ENCODE results near the gene GPATCH8. TPM values are rescaled to one million over a fixed set of nuclear protein-coding genes. Genes with fewer than 3 reads are reported as not detected.
"Not testable (repeated sequence)": the region's sequence is repeated elsewhere in the genome, so short reads cannot be mapped to it uniquely, and the experiment has no call there.

Gene GPATCH8
- total and polyA plus RNA-seq, 5 donors = 21.3 to 35.9 (median 33.2) TPM

GRCh38 chr17:44394112-44394511 lies 109.1 kb downstream of the GPATCH8 start:
- H3K4me1 ChIP-seq (ENCODE audit: control insufficient read depth, insufficient read depth, low read length); H3K27me3 ChIP-seq (ENCODE audit: control insufficient read depth, insufficient read depth); DNase-seq; H3K4me3 ChIP-seq (ENCODE audit: low read length); H3K9me3 ChIP-seq (ENCODE audit: control insufficient read depth, low read length); H3K27ac ChIP-seq (ENCODE audit: low read length); ATAC-seq: not testable (repeated sequence)
- WGBS = 92% methylated on average over 9 of the region's 9 CpGs
- intact Hi-C loops (cut with DNase I) = loop anchor here in 1 of 4 donors (10.0 kb wide), 1 partner anchor 121 kb away; no protein-coding TSS in a partner anchor

- no peak overlapping the region for H3K4me3 ChIP-seq (ENCODE audit: low read length)
- no peak for DNase-seq
- no peaks in the 10 kb centered on the region for H3K9me3 ChIP-seq (ENCODE audit: control insufficient read depth, low read length)
- no peaks in the 10 kb centered on the region for H3K27me3 ChIP-seq (ENCODE audit: control insufficient read depth, insufficient read depth)
- no peak for ATAC-seq
- H3K27ac ChIP-seq (ENCODE audit: low read length) = no peak overlapping the region
- peaks cover 4% of the 10 kb centered on the region for H3K4me1 ChIP-seq (ENCODE audit: control insufficient read depth, insufficient read depth, low read length)
- intact Hi-C loops (cut with DNase I) = loop anchor here in 1 of 4 donors (10.0 kb wide), 1 partner anchor 124 kb away; no protein-coding TSS in a partner anchor
- WGBS = 83% methylated on average over 10 of the region's 10 CpGs
Observed at GRCh38 chr17:44390250-44390870, 112.8 kb downstream of the GPATCH8 start.

GRCh38 chr17:44389723-44390202 lies 113.4 kb downstream of the GPATCH8 start:
- no peaks in the 10 kb centered on the region for H3K9me3 ChIP-seq (ENCODE audit: control insufficient read depth, low read length)
- H3K4me1 ChIP-seq (ENCODE audit: control insufficient read depth, insufficient read depth, low read length) = peaks cover 4% of the 10 kb centered on the region
- DNase-seq (no peak), ATAC-seq (no peak)
- no peaks in the 10 kb centered on the region for H3K27me3 ChIP-seq (ENCODE audit: control insufficient read depth, insufficient read depth)
- H3K27ac ChIP-seq (ENCODE audit: low read length) = no peak overlapping the region
- H3K4me3 ChIP-seq (ENCODE audit: low read length) = no peak overlapping the region
- WGBS = 77% methylated on average over 6 of the region's 6 CpGs
- intact Hi-C loops (cut with DNase I) = loop anchor here in 1 of 4 donors (10.0 kb wide), 1 partner anchor 125 kb away; no protein-coding TSS in a partner anchor

- no peaks in the 10 kb centered on the region for H3K9me3 ChIP-seq (ENCODE audit: control insufficient read depth, low read length)
- H3K27me3 ChIP-seq (ENCODE audit: control insufficient read depth, insufficient read depth) = no peaks in the 10 kb centered on the region
- no peak within 1 kb of the TSS for H3K27ac ChIP-seq (ENCODE audit: low read length)
- DNase-seq (no peak), ATAC-seq (no peak)
- H3K4me1 ChIP-seq (ENCODE audit: control insufficient read depth, insufficient read depth, low read length) = peaks cover 4% of the 10 kb centered on the region
- intact Hi-C loops (cut with DNase I) = no loop called here
- WGBS = 36% methylated on average over 1 of the region's 1 CpG
- no peak within 1 kb of the TSS for H3K4me3 ChIP-seq (ENCODE audit: low read length)
Observed at GRCh38 chr17:44389281-44389680, 113.9 kb downstream of the GPATCH8 start, which contains the start of gene ITGA2B. ITGA2B (minus strand) TSS chr17:44389649; CDS start chr17:44389473, 176 bp downstream.

- Histone ChIP-seq H3K27me3 (ENCODE audit: control insufficient read depth, insufficient read depth) (no peaks in the 10 kb centered on the region), H3K27ac (ENCODE audit: low read length) (no peak overlapping the region), H3K9me3 (ENCODE audit: control insufficient read depth, low read length) (no peaks in the 10 kb centered on the region), H3K4me3 (ENCODE audit: low read length) (no peak overlapping the region), H3K4me1 (ENCODE audit: control insufficient read depth, insufficient read depth, low read length) (peaks cover 4% of the 10 kb centered on the region)
- DNase-seq = no peak
- WGBS = 81% methylated on average over 2 of the region's 2 CpGs
- intact Hi-C loops (cut with DNase I) = no loop called here
- no peak for ATAC-seq
Observed at GRCh38 chr17:44387804-44388203, 115.4 kb downstream of the GPATCH8 start.

GRCh38 chr17:44386182-44386525 lies 117.1 kb downstream of the GPATCH8 start:
- H3K27me3 ChIP-seq (ENCODE audit: control insufficient read depth, insufficient read depth) = no peaks in the 10 kb centered on the region
- peaks cover 4% of the 10 kb centered on the region for H3K4me1 ChIP-seq (ENCODE audit: control insufficient read depth, insufficient read depth, low read length)
- DNase-seq = no peak
- intact Hi-C loops (cut with DNase I) = no loop called here
- H3K27ac ChIP-seq (ENCODE audit: low read length) = no peak overlapping the region
- H3K9me3 ChIP-seq (ENCODE audit: control insufficient read depth, low read length) = no peaks in the 10 kb centered on the region
- 35% methylated on average over 10 of the region's 10 CpGs for WGBS
- peak overlapping the region; percentile 50 for H3K4me3 ChIP-seq (ENCODE audit: low read length)
- no peak for ATAC-seq

- H3K9me3 ChIP-seq (ENCODE audit: control insufficient read depth, low read length) = no peaks in the 10 kb centered on the region
- intact Hi-C loops (cut with DNase I) = no loop called here
- H3K4me3 ChIP-seq (ENCODE audit: low read length) = peak overlapping the region; percentile 50
- peaks cover 4% of the 10 kb centered on the region for H3K4me1 ChIP-seq (ENCODE audit: control insufficient read depth, insufficient read depth, low read length)
- 5% methylated on average over 68 of the region's 68 CpGs for WGBS
- ATAC-seq (peak; percentile 89 to 92), DNase-seq (peak; percentile 87 to 96 (median 95))
- no peaks in the 10 kb centered on the region for H3K27me3 ChIP-seq (ENCODE audit: control insufficient read depth, insufficient read depth)
- H3K27ac ChIP-seq (ENCODE audit: low read length) = no peak overlapping the region
Observed at GRCh38 chr17:44385287-44386181, 117.7 kb downstream of the GPATCH8 start.

GRCh38 chr17:44384823-44385286 lies 118.4 kb downstream of the GPATCH8 start:
- Histone ChIP-seq H3K27ac (ENCODE audit: low read length) (no peak overlapping the region), H3K9me3 (ENCODE audit: control insufficient read depth, low read length) (no peaks in the 10 kb centered on the region), H3K27me3 (ENCODE audit: control insufficient read depth, insufficient read depth) (no peaks in the 10 kb centered on the region), H3K4me3 (ENCODE audit: low read length) (peak overlapping the region; percentile 50), H3K4me1 (ENCODE audit: control insufficient read depth, insufficient read depth, low read length) (peaks cover 4% of the 10 kb centered on the region)
- intact Hi-C loops (cut with DNase I) = no loop called here
- ATAC-seq = peak in 1 of 2 donors; percentile 42
- DNase-seq = peak in 1 of 3 donors; percentile 67
- WGBS = 2% methylated on average over 26 of the region's 26 CpGs

- Histone ChIP-seq H3K9me3 (ENCODE audit: control insufficient read depth, low read length) (no peaks in the 10 kb centered on the region), H3K27ac (ENCODE audit: low read length) (no peak overlapping the region), H3K4me1 (ENCODE audit: control insufficient read depth, insufficient read depth, low read length) (peaks cover 4% of the 10 kb centered on the region), H3K4me3 (ENCODE audit: low read length) (peak overlapping the region; percentile 50), H3K27me3 (ENCODE audit: control insufficient read depth, insufficient read depth) (no peaks in the 10 kb centered on the region)
- ATAC-seq (peak in 1 of 2 donors; percentile 3), DNase-seq (no peak)
- intact Hi-C loops (cut with DNase I) = no loop called here
- 19% methylated on average over 29 of the region's 29 CpGs for WGBS
Observed at GRCh38 chr17:44384281-44384822, 118.9 kb downstream of the GPATCH8 start.

GRCh38 chr17:44383861-44384260 lies 119.3 kb downstream of the GPATCH8 start:
- Histone ChIP-seq H3K9me3 (ENCODE audit: control insufficient read depth, low read length) (no peaks in the 10 kb centered on the region), H3K4me1 (ENCODE audit: control insufficient read depth, insufficient read depth, low read length) (peaks cover 4% of the 10 kb centered on the region), H3K27ac (ENCODE audit: low read length) (no peak overlapping the region), H3K4me3 (ENCODE audit: low read length) (no peak overlapping the region), H3K27me3 (ENCODE audit: control insufficient read depth, insufficient read depth) (no peaks in the 10 kb centered on the region)
- intact Hi-C loops (cut with DNase I) = no loop called here
- WGBS = 67% methylated on average over 16 of the region's 16 CpGs
- DNase-seq = no peak
- no peak for ATAC-seq

GRCh38 chr17:44383363-44383762 lies 119.8 kb downstream of the GPATCH8 start:
- H3K27ac ChIP-seq (ENCODE audit: low read length) = no peak overlapping the region
- intact Hi-C loops (cut with DNase I) = no loop called here
- peaks cover 4% of the 10 kb centered on the region for H3K4me1 ChIP-seq (ENCODE audit: control insufficient read depth, insufficient read depth, low read length)
- ATAC-seq = no peak
- H3K4me3 ChIP-seq (ENCODE audit: low read length) = no peak overlapping the region
- WGBS = 95% methylated on average over 15 of the region's 15 CpGs
- H3K27me3 ChIP-seq (ENCODE audit: control insufficient read depth, insufficient read depth) = no peaks in the 10 kb centered on the region
- H3K9me3 ChIP-seq (ENCODE audit: control insufficient read depth, low read length) = no peaks in the 10 kb centered on the region
- no peak for DNase-seq
